GM21423 (cell line): ENCODE results near the gene SDC1.
"Not testable (repeated sequence)": the region's sequence is repeated elsewhere in the genome, so short reads cannot be mapped to it uniquely, and the experiment has no call there.

ENCODE experiments used
- ATAC-seq: cut with Tn5 transposase; IDR thresholded peaks from one replicate; pipeline ENCODE4 v1.9.1; 2021; ENCODE audit warnings: mild to moderate bottlenecking, moderate library complexity; ENCODE audit not compliant: unreplicated experiment

The SDC1 gene

GRCh38 chr2:20224716-20225293 lies at the start of gene SDC1:
Gene SDC1 (minus strand): TSS chr2:20225130. CDS start chr2:20224867, 263 bp downstream.
- no peak for ATAC-seq

- ATAC-seq: no peak
These were observed 48.1 kb upstream of the SDC1 start for GRCh38 chr2:20273042-20273441.

GRCh38 chr2:20268317-20268716 lies 43.4 kb upstream of the SDC1 start:
- not testable (repeated sequence) for ATAC-seq

GRCh38 chr2:20267529-20267928 lies 42.6 kb upstream of the SDC1 start:
- ATAC-seq: no peak

GRCh38 chr2:20264629-20265028 lies 39.7 kb upstream of the SDC1 start:
- ATAC-seq: no peak

- ATAC-seq: no peak
These were observed 32.5 kb upstream of the SDC1 start for GRCh38 chr2:20257411-20257810.

- no peak for ATAC-seq
These were observed 29.8 kb upstream of the SDC1 start for GRCh38 chr2:20254731-20255130.

- no peak for ATAC-seq
These were observed 25.5 kb upstream of the SDC1 start for GRCh38 chr2:20250436-20250835.

GRCh38 chr2:20249170-20249569 lies 24.2 kb upstream of the SDC1 start:
- no peak for ATAC-seq

GRCh38 chr2:20247084-20247483 lies 22.2 kb upstream of the SDC1 start:
- ATAC-seq: no peak

- not testable (repeated sequence) for ATAC-seq
These were observed 18.7 kb upstream of the SDC1 start for GRCh38 chr2:20243637-20244036.

- ATAC-seq: no peak
These were observed 17.9 kb upstream of the SDC1 start for GRCh38 chr2:20242727-20243377.

GRCh38 chr2:20241973-20242726 lies 17.2 kb upstream of the SDC1 start:
- no peak for ATAC-seq

- not testable (repeated sequence) for ATAC-seq
These were observed 15.4 kb upstream of the SDC1 start for GRCh38 chr2:20240291-20240690.

GRCh38 chr2:20236496-20236895 lies 11.6 kb upstream of the SDC1 start:
- no peak for ATAC-seq

GRCh38 chr2:20235655-20236305 lies 10.8 kb upstream of the SDC1 start:
- no peak for ATAC-seq

- not testable (repeated sequence) for ATAC-seq
These were observed 9.7 kb upstream of the SDC1 start for GRCh38 chr2:20234597-20234996.

GRCh38 chr2:20232837-20233207 lies 7.9 kb upstream of the SDC1 start:
- no peak for ATAC-seq

GRCh38 chr2:20231598-20232026 lies 6.7 kb upstream of the SDC1 start:
- ATAC-seq: no peak

GRCh38 chr2:20231159-20231558 lies 6.2 kb upstream of the SDC1 start:
- ATAC-seq: no peak

GRCh38 chr2:20230114-20230425 lies 5.1 kb upstream of the SDC1 start:
- no peak for ATAC-seq
